ENCODE results near the gene SH3BGRL3. TPM values are rescaled to one million over a fixed set of nuclear protein-coding genes. Genes with fewer than 3 reads are reported as not detected.
"Not testable (repeated sequence)": the region's sequence is repeated elsewhere in the genome, so short reads cannot be mapped to it uniquely, and the experiment has no call there.

The SH3BGRL3 gene
- total and polyA plus RNA-seq, 2 experiments from 2014 or later = 30.9 to 370 TPM

DNA sequence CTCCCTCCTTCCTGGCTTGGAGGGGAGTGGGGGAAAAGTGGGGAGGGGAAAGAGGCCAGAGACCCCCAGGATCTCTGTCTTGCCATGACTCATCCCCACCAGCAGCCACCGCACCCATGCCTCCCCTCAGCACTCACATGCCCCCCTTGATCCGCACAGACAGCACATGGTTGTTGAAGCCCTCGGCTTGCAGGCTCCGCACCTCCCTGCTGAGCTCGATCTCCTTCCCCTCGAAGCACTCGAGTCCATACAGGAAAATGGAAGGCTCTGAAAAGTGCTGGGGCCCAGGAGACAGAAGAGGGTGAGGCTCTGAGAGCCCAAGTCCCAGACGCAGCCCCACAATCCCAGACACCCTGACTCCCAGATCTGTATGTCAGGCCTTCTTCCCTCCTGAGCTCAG is 48.7 kb downstream of the SH3BGRL3 start (continued):
- TF ChIP-seq ETS1 (IDR thresholded peaks at IDR 0.05) = no peak
- TF ChIP-seq EZH2 (IDR thresholded peaks at IDR 0.05; ENCODE audit: low read depth, unreplicated experiment) = no peak
- TF ChIP-seq POLR2AphosphoS5 (IDR thresholded peaks at IDR 0.05; ENCODE audit: low read depth) = no peak

GRCh38 chr1:26329380-26329779 is 49.5 kb downstream of the SH3BGRL3 start:
- not testable (repeated sequence) for H3K4me1 ChIP-seq (ENCODE audit: insufficient read depth); H3K4me1 Mint-ChIP-seq; H3K36me3 ChIP-seq (ENCODE audit: insufficient read depth); H2AFZ ChIP-seq; H3F3A ChIP-seq (replicated peaks; ENCODE audit: low read depth); H3K9me2 ChIP-seq (ENCODE audit: insufficient read depth); H3K9me3 Mint-ChIP-seq; H3K79me2 ChIP-seq (replicated peaks; ENCODE audit: insufficient read depth); H3K27me3 ChIP-seq (ENCODE audit: insufficient read depth); H3K27ac ChIP-seq (ENCODE audit: low read depth); ATAC-seq; H3K27ac Mint-ChIP-seq; H3K27me3 Mint-ChIP-seq (ENCODE audit: insufficient read depth, low read depth, poor library complexity); H3K4me2 ChIP-seq; H3K4me3 ChIP-seq; H3K4me3 Mint-ChIP-seq; H4K20me1 ChIP-seq (replicated peaks; ENCODE audit: insufficient read depth); DNase-seq (ENCODE audit: low spot score)
- H3K36me3 Mint-ChIP-seq (ENCODE audit: low read depth) = peaks cover 23% of the 10 kb centered on the region; the same call in 2 of the 3 replicates

DNA sequence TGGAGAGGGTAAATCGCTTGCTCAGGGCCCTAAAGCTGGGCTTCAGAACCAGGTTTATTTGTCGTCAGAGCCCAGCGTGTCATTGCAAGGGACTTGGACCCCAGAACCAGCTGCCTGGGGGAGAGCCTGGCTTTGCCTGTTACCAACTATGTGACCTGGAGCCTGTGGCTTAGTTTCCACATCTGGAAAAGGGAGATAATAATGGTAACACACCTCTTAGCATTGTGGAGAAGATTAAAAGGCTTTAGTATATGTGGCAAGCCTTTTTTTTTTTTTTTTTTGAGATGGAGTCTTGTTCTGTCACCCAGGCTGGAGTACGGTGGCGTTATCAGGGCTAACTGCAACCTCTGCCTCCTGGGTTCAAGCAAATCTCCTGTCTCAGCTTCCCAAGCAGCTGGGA is 50.4 kb downstream of the SH3BGRL3 start:
- peaks cover 6% of the 10 kb centered on the region for H3K27me3 Mint-ChIP-seq (ENCODE audit: insufficient read depth, low read depth, poor library complexity)
- Histone ChIP-seq H3K36me3 (ENCODE audit: insufficient read depth) (no peaks in the 10 kb centered on the region; the same call in 1 of the 2 replicates), H3K79me2 (replicated peaks; ENCODE audit: insufficient read depth) (peaks cover 7% of the 10 kb centered on the region; the same call in 1 of the 2 replicates), H3K9me2 (ENCODE audit: insufficient read depth) (no peaks in the 10 kb centered on the region), H3K4me1 (ENCODE audit: insufficient read depth) (peaks cover 8% of the 10 kb centered on the region), H3K4me2 (no peak overlapping the region), H3K4me3 (no peak overlapping the region), H3K27ac (ENCODE audit: low read depth) (0 out of 2 replicates have a peak overlapping the region, but pooled peaks have one; percentile 45), H3K27me3 (ENCODE audit: insufficient read depth) (no peaks in the 10 kb centered on the region), H4K20me1 (replicated peaks; ENCODE audit: insufficient read depth) (no peaks in the 10 kb centered on the region; the same call in 1 of the 2 replicates), H2AFZ (no peak overlapping the region), H3F3A (replicated peaks; ENCODE audit: low read depth) (no peaks in the 10 kb centered on the region)
- peaks cover 15% of the 10 kb centered on the region; the same call in 2 of the 3 replicates for H3K36me3 Mint-ChIP-seq (ENCODE audit: low read depth)
- no peak overlapping the region for H3K27ac Mint-ChIP-seq
- DNase-seq (ENCODE audit: low spot score) (no peak), ATAC-seq (no peak)
- no peak overlapping the region for H3K4me3 Mint-ChIP-seq
- H3K9me3 Mint-ChIP-seq = no peaks in the 10 kb centered on the region
- peaks cover 8% of the 10 kb centered on the region; the same call in 2 of the 3 replicates for H3K4me1 Mint-ChIP-seq
- TF ChIP-seq POLR2AphosphoS5 (IDR thresholded peaks at IDR 0.05; ENCODE audit: low read depth) = no peak
- TF ChIP-seq STAT1 (IDR thresholded peaks at IDR 0.05; ENCODE audit: unreplicated experiment) = no peak
- TF ChIP-seq, protein P1, sequence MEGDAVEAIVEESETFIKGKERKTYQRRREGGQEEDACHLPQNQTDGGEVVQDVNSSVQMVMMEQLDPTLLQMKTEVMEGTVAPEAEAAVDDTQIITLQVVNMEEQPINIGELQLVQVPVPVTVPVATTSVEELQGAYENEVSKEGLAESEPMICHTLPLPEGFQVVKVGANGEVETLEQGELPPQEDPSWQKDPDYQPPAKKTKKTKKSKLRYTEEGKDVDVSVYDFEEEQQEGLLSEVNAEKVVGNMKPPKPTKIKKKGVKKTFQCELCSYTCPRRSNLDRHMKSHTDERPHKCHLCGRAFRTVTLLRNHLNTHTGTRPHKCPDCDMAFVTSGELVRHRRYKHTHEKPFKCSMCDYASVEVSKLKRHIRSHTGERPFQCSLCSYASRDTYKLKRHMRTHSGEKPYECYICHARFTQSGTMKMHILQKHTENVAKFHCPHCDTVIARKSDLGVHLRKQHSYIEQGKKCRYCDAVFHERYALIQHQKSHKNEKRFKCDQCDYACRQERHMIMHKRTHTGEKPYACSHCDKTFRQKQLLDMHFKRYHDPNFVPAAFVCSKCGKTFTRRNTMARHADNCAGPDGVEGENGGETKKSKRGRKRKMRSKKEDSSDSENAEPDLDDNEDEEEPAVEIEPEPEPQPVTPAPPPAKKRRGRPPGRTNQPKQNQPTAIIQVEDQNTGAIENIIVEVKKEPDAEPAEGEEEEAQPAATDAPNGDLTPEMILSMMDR (conservative IDR thresholded peaks at IDR 0.05; ENCODE audit: low read depth in 2 of 2) = no peak
- no peak for TF ChIP-seq ZNF462 (CRISPR knock-in tag; IDR thresholded peaks at IDR 0.05)
- TF ChIP-seq REST (IDR thresholded peaks at IDR 0.05; ENCODE audit: unreplicated experiment) = no peak

All from GM23338 (cell line).